ENCODE results near the gene LHPP.
"Not testable (repeated sequence)": the region's sequence is repeated elsewhere in the genome, so short reads cannot be mapped to it uniquely, and the experiment has no call there.

The LHPP gene

GRCh38 chr10:124425227-124425962, 36.2 kb upstream of the LHPP start:
- Histone ChIP-seq H3K4me3 (ENCODE audit: low read length) (no peak overlapping the region), H3K9ac (ENCODE audit: low read depth, low read length) (no peak overlapping the region), H3K4me1 (ENCODE audit: insufficient read depth, low read length) (peaks cover 5% of the 10 kb centered on the region; the same call in 1 of the 2 replicates), H3K9me3 (ENCODE audit: insufficient read depth, low read depth, low read length) (no peaks in the 10 kb centered on the region), H3K27ac (ENCODE audit: low read length) (no peak overlapping the region), H3K36me3 (ENCODE audit: insufficient read depth, low read depth, low read length) (no peaks in the 10 kb centered on the region), H3K27me3 (ENCODE audit: insufficient read depth, low read length) (peaks cover 9% of the 10 kb centered on the region)

- H3K9ac ChIP-seq (ENCODE audit: low read depth, low read length), result no peak overlapping the region
- H3K4me1 ChIP-seq (ENCODE audit: insufficient read depth, low read length), result peaks cover 5% of the 10 kb centered on the region; the same call in 1 of the 2 replicates
- no peak overlapping the region for H3K27ac ChIP-seq (ENCODE audit: low read length)
- H3K27me3 ChIP-seq (ENCODE audit: insufficient read depth, low read length), result no peaks in the 10 kb centered on the region
- H3K9me3 ChIP-seq (ENCODE audit: insufficient read depth, low read depth, low read length), result no peaks in the 10 kb centered on the region
- no peak overlapping the region for H3K4me3 ChIP-seq (ENCODE audit: low read length)
- no peaks in the 10 kb centered on the region for H3K36me3 ChIP-seq (ENCODE audit: insufficient read depth, low read depth, low read length)
Measured at GRCh38 chr10:124428207-124428777, 33.3 kb upstream of the LHPP start.

- Histone ChIP-seq H3K9ac (ENCODE audit: low read depth, low read length) (no peak overlapping the region), H3K4me1 (ENCODE audit: insufficient read depth, low read length) (peaks cover 5% of the 10 kb centered on the region; the same call in 1 of the 2 replicates), H3K36me3 (ENCODE audit: insufficient read depth, low read depth, low read length) (no peaks in the 10 kb centered on the region), H3K9me3 (ENCODE audit: insufficient read depth, low read depth, low read length) (no peaks in the 10 kb centered on the region), H3K27ac (ENCODE audit: low read length) (no peak overlapping the region), H3K27me3 (ENCODE audit: insufficient read depth, low read length) (no peaks in the 10 kb centered on the region), H3K4me3 (ENCODE audit: low read length) (no peak overlapping the region)
Measured at GRCh38 chr10:124429576-124429975, 32.0 kb upstream of the LHPP start.

- H3K9me3 ChIP-seq (ENCODE audit: insufficient read depth, low read depth, low read length), result no peaks in the 10 kb centered on the region
Measured at GRCh38 chr10:124430077-124430476, 31.5 kb upstream of the LHPP start.

DNA sequence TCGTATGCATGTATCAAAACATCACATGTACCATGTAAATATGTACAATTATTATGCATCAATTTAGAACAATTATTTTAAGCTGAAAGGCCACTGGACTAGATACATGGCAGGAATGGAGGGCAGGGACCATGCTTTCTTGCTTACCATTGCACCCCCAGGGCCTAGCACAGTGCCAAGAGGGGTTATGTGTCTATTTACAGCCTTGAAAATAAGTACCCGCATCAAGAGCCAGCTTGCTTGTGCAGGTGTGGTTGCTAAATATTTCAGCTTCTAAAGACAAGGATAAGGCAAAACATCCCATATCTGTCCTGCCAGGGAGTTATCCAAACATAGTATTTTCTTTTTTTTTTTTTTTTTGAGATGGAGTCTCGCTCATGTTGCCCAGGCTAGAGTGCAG, 28.2 kb upstream of the LHPP start:
- H3K9me3 ChIP-seq (ENCODE audit: insufficient read depth, low read depth, low read length), result no peaks in the 10 kb centered on the region
- H3K27ac ChIP-seq (ENCODE audit: low read length), result no peak overlapping the region
- no peak overlapping the region for H3K4me3 ChIP-seq (ENCODE audit: low read length)
- no peaks in the 10 kb centered on the region for H3K36me3 ChIP-seq (ENCODE audit: insufficient read depth, low read depth, low read length)
- H3K27me3 ChIP-seq (ENCODE audit: insufficient read depth, low read length), result no peaks in the 10 kb centered on the region
- H3K9ac ChIP-seq (ENCODE audit: low read depth, low read length), result no peak overlapping the region
- peaks cover 5% of the 10 kb centered on the region; the same call in 1 of the 2 replicates for H3K4me1 ChIP-seq (ENCODE audit: insufficient read depth, low read length)

More at GRCh38 chr10:124430077-124430476, 31.5 kb upstream of the LHPP start:
- H3K9ac ChIP-seq (ENCODE audit: low read depth, low read length), result no peak overlapping the region
- no peaks in the 10 kb centered on the region for H3K36me3 ChIP-seq (ENCODE audit: insufficient read depth, low read depth, low read length)
- H3K4me3 ChIP-seq (ENCODE audit: low read length), result no peak overlapping the region
- H3K27ac ChIP-seq (ENCODE audit: low read length), result no peak overlapping the region
- peaks cover 5% of the 10 kb centered on the region; the same call in 1 of the 2 replicates for H3K4me1 ChIP-seq (ENCODE audit: insufficient read depth, low read length)
- H3K27me3 ChIP-seq (ENCODE audit: insufficient read depth, low read length), result no peaks in the 10 kb centered on the region

- not testable (repeated sequence) for H3K27me3 ChIP-seq (ENCODE audit: insufficient read depth, low read length); H3K9ac ChIP-seq (ENCODE audit: low read depth, low read length); H3K36me3 ChIP-seq (ENCODE audit: insufficient read depth, low read depth, low read length); H3K4me3 ChIP-seq (ENCODE audit: low read length); H3K27ac ChIP-seq (ENCODE audit: low read length); H3K4me1 ChIP-seq (ENCODE audit: insufficient read depth, low read length); H3K9me3 ChIP-seq (ENCODE audit: insufficient read depth, low read depth, low read length)
Measured at GRCh38 chr10:124435683-124436082, 25.9 kb upstream of the LHPP start.

DNA sequence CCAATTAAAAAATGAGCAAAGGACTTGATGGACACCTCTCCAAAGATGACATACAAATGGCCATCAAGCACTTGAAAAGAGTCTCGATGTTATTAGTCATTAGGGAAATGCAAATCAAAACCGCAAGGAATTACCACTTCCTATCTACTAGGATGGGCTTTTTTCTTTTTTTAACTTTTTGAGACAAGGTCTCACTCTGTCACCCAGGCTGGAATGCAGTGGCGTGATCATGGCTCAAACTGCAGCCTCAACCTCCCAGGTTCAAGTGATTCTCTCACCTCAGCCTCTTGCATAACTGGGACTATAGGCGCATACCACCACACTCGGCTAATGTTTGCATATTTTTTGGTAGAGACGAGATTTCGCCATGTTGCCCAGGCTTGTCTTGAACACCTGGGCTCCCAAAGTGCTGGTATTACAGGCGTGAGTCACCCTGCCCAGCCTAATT, 25.4 kb upstream of the LHPP start:
- Histone ChIP-seq H3K4me3 (ENCODE audit: low read length) (no peak overlapping the region), H3K27me3 (ENCODE audit: insufficient read depth, low read length) (no peaks in the 10 kb centered on the region), H3K36me3 (ENCODE audit: insufficient read depth, low read depth, low read length) (no peaks in the 10 kb centered on the region), H3K9ac (ENCODE audit: low read depth, low read length) (no peak overlapping the region), H3K4me1 (ENCODE audit: insufficient read depth, low read length) (no peaks in the 10 kb centered on the region), H3K27ac (ENCODE audit: low read length) (no peak overlapping the region), H3K9me3 (ENCODE audit: insufficient read depth, low read depth, low read length) (no peaks in the 10 kb centered on the region)

GRCh38 chr10:124441694-124442093, 19.9 kb upstream of the LHPP start:
- not testable (repeated sequence) for H3K4me1 ChIP-seq (ENCODE audit: insufficient read depth, low read length); H3K9me3 ChIP-seq (ENCODE audit: insufficient read depth, low read depth, low read length); H3K9ac ChIP-seq (ENCODE audit: low read depth, low read length); H3K4me3 ChIP-seq (ENCODE audit: low read length); H3K36me3 ChIP-seq (ENCODE audit: insufficient read depth, low read depth, low read length); H3K27ac ChIP-seq (ENCODE audit: low read length)
- peaks cover 22% of the 10 kb centered on the region for H3K27me3 ChIP-seq (ENCODE audit: insufficient read depth, low read length)

DNA sequence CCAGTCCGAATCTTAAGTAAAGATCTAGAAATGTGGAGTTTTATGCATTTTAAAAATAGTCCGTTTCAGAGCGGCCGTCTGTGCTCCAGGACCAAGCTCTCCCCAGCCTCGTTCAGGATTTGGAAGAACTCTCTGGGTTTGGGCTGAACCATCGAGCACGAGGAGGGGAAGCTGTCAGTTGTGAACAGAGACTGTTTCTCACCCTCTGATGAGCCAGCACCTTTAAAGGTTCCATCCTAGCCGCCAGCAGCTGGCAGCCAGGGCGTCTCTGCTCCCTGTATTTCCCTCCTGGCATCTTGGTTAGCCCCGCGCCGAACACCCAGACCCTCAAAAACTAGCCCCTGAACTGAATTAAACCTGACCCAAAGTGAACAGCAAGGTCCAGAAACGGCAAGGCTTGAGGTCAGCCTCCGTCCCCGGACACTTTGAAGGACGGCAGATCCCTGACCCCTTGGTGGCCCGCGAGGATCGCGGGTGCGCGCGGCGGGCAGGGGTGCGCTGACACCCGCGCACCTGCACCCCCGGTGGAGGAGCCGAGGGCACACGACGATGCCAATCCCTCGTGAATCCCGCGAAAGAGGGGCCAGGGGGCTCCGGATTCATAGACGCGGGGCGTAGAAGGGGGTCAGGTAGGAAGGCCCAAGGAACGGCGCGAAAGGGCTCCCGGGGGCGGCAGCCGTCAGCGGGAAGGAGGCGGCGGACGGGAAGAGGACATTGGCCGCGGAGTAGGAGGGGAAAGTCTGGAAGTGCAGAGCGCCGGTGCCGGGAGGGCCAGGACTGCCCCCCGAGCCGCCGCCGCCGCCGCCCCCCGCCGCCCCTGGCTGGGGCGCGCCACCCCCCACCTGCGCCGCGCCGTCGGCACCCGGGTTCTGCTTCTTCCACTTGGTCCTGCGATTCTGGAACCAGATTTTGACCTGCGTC, 14.5 kb upstream of the LHPP start:
- H3K27ac ChIP-seq (ENCODE audit: low read length), result no peak overlapping the region
- peaks cover 74% of the 10 kb centered on the region for H3K27me3 ChIP-seq (ENCODE audit: insufficient read depth, low read length)
- 0 out of 2 replicates have a peak, but pooled peaks cover 8% of the 10 kb centered on the region for H3K36me3 ChIP-seq (ENCODE audit: insufficient read depth, low read depth, low read length)
- H3K4me3 ChIP-seq (ENCODE audit: low read length), result peak overlapping the region; percentile 66
- H3K4me1 ChIP-seq (ENCODE audit: insufficient read depth, low read length), result peaks cover 18% of the 10 kb centered on the region; the same call in 1 of the 2 replicates
- H3K9me3 ChIP-seq (ENCODE audit: insufficient read depth, low read depth, low read length), result no peaks in the 10 kb centered on the region
- H3K9ac ChIP-seq (ENCODE audit: low read depth, low read length), result no peak overlapping the region

- Histone ChIP-seq H3K27ac (ENCODE audit: low read length) (no peak overlapping the region), H3K36me3 (ENCODE audit: insufficient read depth, low read depth, low read length) (0 out of 2 replicates have a peak, but pooled peaks cover 8% of the 10 kb centered on the region), H3K9ac (ENCODE audit: low read depth, low read length) (no peak overlapping the region), H3K9me3 (ENCODE audit: insufficient read depth, low read depth, low read length) (no peaks in the 10 kb centered on the region), H3K4me1 (ENCODE audit: insufficient read depth, low read length) (peaks cover 22% of the 10 kb centered on the region; the same call in 1 of the 2 replicates), H3K4me3 (ENCODE audit: low read length) (peak overlapping the region; percentile 66), H3K27me3 (ENCODE audit: insufficient read depth, low read length) (peaks cover 81% of the 10 kb centered on the region)
Measured at GRCh38 chr10:124447751-124448466, 13.7 kb upstream of the LHPP start.

DNA sequence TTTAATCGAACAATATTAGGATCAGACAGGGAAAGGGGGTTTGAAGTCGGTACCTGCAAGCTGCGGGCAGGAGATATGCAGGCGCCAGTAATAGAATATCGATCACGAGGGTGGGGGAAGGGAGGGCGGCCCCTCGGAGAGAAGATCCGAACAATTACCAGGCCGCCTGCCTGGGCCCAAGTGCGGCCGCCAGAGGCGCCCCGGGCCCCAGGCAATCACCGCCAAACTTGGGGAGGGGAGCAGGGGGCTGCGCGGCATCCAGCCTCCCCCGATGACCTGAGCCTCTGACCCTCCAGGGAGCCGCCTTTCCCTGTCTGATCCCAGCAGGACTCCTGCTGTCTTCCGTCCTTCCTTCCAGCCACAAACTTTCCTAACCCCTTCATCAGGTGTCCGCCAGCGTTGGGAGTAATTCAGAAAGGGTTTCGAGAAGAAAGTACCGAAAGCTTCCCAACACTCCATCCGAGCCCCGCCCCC, 12.9 kb upstream of the LHPP start:
- Histone ChIP-seq H3K4me1 (ENCODE audit: insufficient read depth, low read length) (peaks cover 26% of the 10 kb centered on the region; the same call in 1 of the 2 replicates), H3K9ac (ENCODE audit: low read depth, low read length) (no peak overlapping the region; the same call in 1 of the 2 replicates), H3K27ac (ENCODE audit: low read length) (no peak overlapping the region), H3K4me3 (ENCODE audit: low read length) (peak overlapping the region; percentile 66), H3K36me3 (ENCODE audit: insufficient read depth, low read depth, low read length) (0 out of 2 replicates have a peak, but pooled peaks cover 8% of the 10 kb centered on the region), H3K9me3 (ENCODE audit: insufficient read depth, low read depth, low read length) (no peaks in the 10 kb centered on the region), H3K27me3 (ENCODE audit: insufficient read depth, low read length) (peaks cover 86% of the 10 kb centered on the region)

Data from iPS-20b (cell line).